ENCODE data around the gene TREML2.

- no peak for TF ChIP-seq PAX5 (IDR thresholded peaks at IDR 0.05; ENCODE audit: insufficient read depth, low read length, severe bottlenecking)
- no peak for TF ChIP-seq TAF1 (IDR thresholded peaks at IDR 0.05; ENCODE audit: low read depth, low read length)
- TF ChIP-seq POLR2AphosphoS5 (IDR thresholded peaks at IDR 0.05; ENCODE audit: low read depth, low read length) = no peak
Observed at GRCh38 chr6:41161380-41161779, 39.6 kb downstream of the TREML2 start.

Measured in GM12891 (cell line).